Osteoblast (primary cell): ENCODE data around the gene NTRK2. TPM values are rescaled to one million over a fixed set of nuclear protein-coding genes. Genes with fewer than 3 reads are reported as not detected.

Experiments used
- DNase-seq: peaks from one replicate; pipeline ENCODE4 v3.0.0; 2011; ENCODE audit warnings: low spot score, mixed read lengths; ENCODE audit not compliant: insufficient read length; ENCODE audit errors: missing footprints
- H2AFZ ChIP-seq: 2 replicates; pipeline ENCODE4 v1.6.0; 2011; ENCODE audit warnings: mild to moderate bottlenecking, low read length
- H3K27ac ChIP-seq: 2 replicates; pipeline ENCODE4 v1.5.1; 2011; ENCODE audit warnings: mild to moderate bottlenecking, low read depth, low read length, moderate library complexity
- H3K27me3 ChIP-seq: 2 replicates; pipeline ENCODE4 v1.6.0; 2012; ENCODE audit warnings: mild to moderate bottlenecking, control low read depth, inconsistent platforms, low read length, moderate library complexity; ENCODE audit not compliant: insufficient read depth
- H3K36me3 ChIP-seq: 2 replicates; pipeline ENCODE4 v1.5.1; 2011; ENCODE audit warnings: mild to moderate bottlenecking, low read length, control low read depth, moderate library complexity; ENCODE audit not compliant: insufficient read depth
- H3K4me1 ChIP-seq: 2 replicates; pipeline ENCODE4 v1.5.1; 2011; ENCODE audit warnings: mild to moderate bottlenecking, low read length, control low read depth, moderate library complexity; ENCODE audit not compliant: insufficient read depth
- H3K4me2 ChIP-seq: 2 replicates; pipeline ENCODE4 v1.6.0; 2011; ENCODE audit warnings: mild to moderate bottlenecking, low read length; ENCODE audit not compliant: insufficient read depth
- H3K4me3 ChIP-seq: fragments of 200-600 bp; sonication (generic); 3 replicates; pipeline ENCODE4 v1.5.1; 2012; ENCODE audit warnings: mild to moderate bottlenecking, low read length, inconsistent platforms; ENCODE audit not compliant: insufficient read depth
- H3K79me2 ChIP-seq: 2 replicates; pipeline ENCODE4 v1.6.0; 2012; ENCODE audit warnings: mild to moderate bottlenecking, low read length, control low read depth, inconsistent platforms; ENCODE audit not compliant: insufficient read depth
- H3K9me3 ChIP-seq: 2 replicates; pipeline ENCODE4 v1.5.1; 2011; ENCODE audit warnings: low read depth, low read length, control low read depth
- H4K20me1 ChIP-seq: 2 replicates; pipeline ENCODE4 v1.6.0; 2012; ENCODE audit warnings: mild to moderate bottlenecking, low read length, control low read depth; ENCODE audit not compliant: insufficient read depth
- CTCF ChIP-seq: IDR thresholded peaks from 2 replicates; pipeline ENCODE4 v1.5.1; 2011; ENCODE audit warnings: mild to moderate bottlenecking, low read depth, low read length, moderate library complexity; ENCODE audit errors: extremely low read depth
- total RNA-seq: library from RNA; depleted of rRNA; stranded (reverse); fragments of >200 nt; gene quantifications from 2 replicates; pipeline ENCODE4 v1.2.3, GENCODE V29; 2012

Gene NTRK2
- total RNA-seq, 1 donor = 3.3 TPM

GRCh38 chr9:84711398-84711777 lies 41.9 kb downstream of the NTRK2 start:
- Histone ChIP-seq H3K4me3 (no peak overlapping the region), H3K27me3 (no peaks in the 10 kb centered on the region), H3K4me1 (no peaks in the 10 kb centered on the region), H3K9me3 (no peaks in the 10 kb centered on the region), H3K36me3 (no peaks in the 10 kb centered on the region), H4K20me1 (no peaks in the 10 kb centered on the region), H2AFZ (no peak overlapping the region), H3K4me2 (no peak overlapping the region), H3K79me2 (no peaks in the 10 kb centered on the region), H3K27ac (no peak overlapping the region)
- DNase-seq = no peak
- no peak for TF ChIP-seq CTCF

GRCh38 chr9:84711936-84712335 lies 42.4 kb downstream of the NTRK2 start:
- H4K20me1 ChIP-seq = no peaks in the 10 kb centered on the region
- no peaks in the 10 kb centered on the region for H3K27me3 ChIP-seq
- no peaks in the 10 kb centered on the region for H3K9me3 ChIP-seq
- no peaks in the 10 kb centered on the region for H3K79me2 ChIP-seq
- H3K4me1 ChIP-seq = no peaks in the 10 kb centered on the region
- no peak overlapping the region for H3K4me3 ChIP-seq
- DNase-seq = no peak
- no peaks in the 10 kb centered on the region for H3K36me3 ChIP-seq
- H3K4me2 ChIP-seq = no peak overlapping the region
- no peak overlapping the region for H2AFZ ChIP-seq
- H3K27ac ChIP-seq = no peak overlapping the region
- TF ChIP-seq CTCF = no peak

DNA sequence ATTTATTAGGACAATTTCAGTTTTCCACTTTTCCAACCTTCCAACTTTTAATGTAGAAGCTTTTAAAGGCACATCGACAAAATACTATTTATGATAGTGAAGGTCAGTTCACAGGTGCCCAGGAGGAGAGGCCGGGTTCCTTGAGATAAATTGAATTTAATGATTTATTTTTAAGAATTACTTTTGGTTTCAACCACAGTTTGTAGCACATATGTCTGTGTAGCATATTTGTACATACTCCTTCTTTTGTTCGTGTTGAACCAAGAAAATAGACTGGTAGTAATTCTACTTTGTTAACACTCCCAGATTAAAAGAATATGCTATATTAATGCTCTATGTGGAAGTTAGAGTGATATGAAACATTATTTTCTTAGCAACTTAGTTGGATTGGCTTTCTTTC lies 46.7 kb downstream of the NTRK2 start:
- no peaks in the 10 kb centered on the region for H3K9me3 ChIP-seq
- H3K4me1 ChIP-seq = no peaks in the 10 kb centered on the region
- H3K79me2 ChIP-seq = no peaks in the 10 kb centered on the region
- H3K4me2 ChIP-seq = no peak overlapping the region
- DNase-seq = no peak
- no peaks in the 10 kb centered on the region for H3K27me3 ChIP-seq
- H3K27ac ChIP-seq = no peak overlapping the region
- H4K20me1 ChIP-seq = no peaks in the 10 kb centered on the region
- no peak overlapping the region for H2AFZ ChIP-seq
- TF ChIP-seq CTCF = no peak
- H3K36me3 ChIP-seq = no peaks in the 10 kb centered on the region
- no peak overlapping the region for H3K4me3 ChIP-seq

DNA sequence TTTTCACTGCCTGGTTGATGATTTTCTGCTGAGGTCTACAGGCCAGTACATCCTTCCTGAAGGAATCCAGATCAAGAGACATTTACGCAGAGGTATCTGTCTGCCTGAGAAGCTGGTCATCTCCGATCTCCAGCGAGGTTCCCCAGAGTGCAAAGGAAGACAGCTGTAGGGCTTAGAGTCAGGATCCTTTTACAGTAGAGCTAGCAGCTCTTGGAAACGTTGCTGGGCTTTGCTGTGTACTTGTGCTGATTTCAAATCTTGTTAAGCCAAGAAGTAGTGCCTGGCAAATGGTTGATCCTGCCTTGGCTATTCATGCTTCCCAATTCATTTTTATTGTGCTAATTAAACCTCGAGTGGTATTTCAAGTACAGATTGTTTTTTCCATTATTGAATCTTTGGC lies 48.9 kb downstream of the NTRK2 start:
- H3K79me2 ChIP-seq = no peaks in the 10 kb centered on the region
- no peak overlapping the region for H3K4me3 ChIP-seq
- no peak overlapping the region for H3K27ac ChIP-seq
- no peaks in the 10 kb centered on the region for H3K4me1 ChIP-seq
- H3K27me3 ChIP-seq = no peaks in the 10 kb centered on the region
- no peak for TF ChIP-seq CTCF
- H3K4me2 ChIP-seq = no peak overlapping the region
- H3K36me3 ChIP-seq = no peaks in the 10 kb centered on the region
- no peaks in the 10 kb centered on the region for H3K9me3 ChIP-seq
- no peaks in the 10 kb centered on the region for H4K20me1 ChIP-seq
- no peak for DNase-seq
- no peak overlapping the region for H2AFZ ChIP-seq
